A549 treated with Hydrocortisone at 1 μM for 4 hours (cell line): ENCODE results near the gene DNAJC11. TPM values are rescaled to one million over a fixed set of nuclear protein-coding genes. Genes with fewer than 3 reads are reported as not detected.

Experiments
- total RNA-seq: library from RNA; stranded (reverse); fragments of 200-300 nt; extraction: Qiagen RNA extraction; gene quantifications from 5 replicates; pipeline ENCODE4 v1.2.3, GENCODE V29; 2022

DNAJC11 gene
- total RNA-seq, result 31.0 to 38.5 TPM (median 32.6 TPM) in 5 replicates

GRCh38 chr1:6701437-6702153 lies at the start of gene DNAJC11:
Gene DNAJC11 (minus strand): TSS chr1:6701816. CDS start chr1:6701800, 16 bp downstream.

GRCh38 chr1:6624710-6625583 lies 76.7 kb downstream of the DNAJC11 start, which contains the start of gene THAP3:
Gene THAP3 (plus strand): TSS chr1:6624868. CDS start chr1:6625219, 351 bp downstream.

GRCh38 chr1:6613361-6614018 lies 88.1 kb downstream of the DNAJC11 start, which contains the start of gene PHF13:
Gene PHF13 (plus strand): TSS chr1:6613731. CDS start chr1:6614067, 336 bp downstream.

GRCh38 chr1:6602669-6603237 lies 98.9 kb downstream of the DNAJC11 start, which contains the start of gene KLHL21:
Gene KLHL21 (minus strand): TSS chr1:6602869. CDS start chr1:6602817, 52 bp downstream.

Other genes with a start within 250 kb of the DNAJC11 start
- 2.5 to 4.0 TPM (median 2.8 TPM) in 5 replicates for gene TNFRSF25, start 235.6 kb downstream of the DNAJC11 start, total RNA-seq
- gene PLEKHG5, start 210.1 kb downstream of the DNAJC11 start, total RNA-seq, result 2.5 to 4.3 TPM (median 3.5 TPM) in 5 replicates
- 3.6 to 5.2 TPM (median 3.9 TPM) in 5 replicates for gene NOL9, start 147.3 kb downstream of the DNAJC11 start, total RNA-seq
- not detected in 5 replicates for gene TAS1R1, start 146.5 kb downstream of the DNAJC11 start, total RNA-seq
- 14.4 to 17.1 TPM (median 15.1 TPM) in 5 replicates for gene ZBTB48, start 121.8 kb downstream of the DNAJC11 start, total RNA-seq
- gene KLHL21, start 98.9 kb downstream of the DNAJC11 start, total RNA-seq, result 16.5 to 23.1 TPM (median 19.2 TPM) in 5 replicates
- gene PHF13, start 88.1 kb downstream of the DNAJC11 start, total RNA-seq, result 7.3 to 9.6 TPM (median 9.2 TPM) in 5 replicates
- gene THAP3, start 76.9 kb downstream of the DNAJC11 start, total RNA-seq, result 15.5 to 17.9 TPM (median 16.7 TPM) in 5 replicates
- gene CAMTA1, start 83.6 kb upstream of the DNAJC11 start, total RNA-seq, result 59.2 to 70.9 TPM (median 64.2 TPM) in 5 replicates